ENCODE results near the gene XKRX.

The XKRX gene

GRCh38 chrX:100883654-100884053 lies 45.1 kb downstream of the XKRX start:
- no peak overlapping the region for H3K27ac ChIP-seq (replicated peaks)
- no peaks in the 10 kb centered on the region for H3K27me3 ChIP-seq (ENCODE audit: insufficient read depth, poor library complexity, severe bottlenecking)
- no peak for DNase-seq (ENCODE audit: low read depth in 1 of 2, low spot score in 1 of 2)
- no peak overlapping the region for H3K4me3 ChIP-seq (replicated peaks; ENCODE audit: insufficient read depth, low read length)
- TF ChIP-seq REST (IDR thresholded peaks at IDR 0.05; ENCODE audit: insufficient replicate concordance, low read depth) (no peak), SPI1 (IDR thresholded peaks at IDR 0.05; ENCODE audit: borderline replicate concordance, low read depth) (no peak), POLR2AphosphoS5 (IDR thresholded peaks at IDR 0.05; ENCODE audit: low read depth) (no peak), GABPA (IDR thresholded peaks at IDR 0.05; ENCODE audit: low read depth) (no peak)
- TF ChIP-seq, protein P1, sequence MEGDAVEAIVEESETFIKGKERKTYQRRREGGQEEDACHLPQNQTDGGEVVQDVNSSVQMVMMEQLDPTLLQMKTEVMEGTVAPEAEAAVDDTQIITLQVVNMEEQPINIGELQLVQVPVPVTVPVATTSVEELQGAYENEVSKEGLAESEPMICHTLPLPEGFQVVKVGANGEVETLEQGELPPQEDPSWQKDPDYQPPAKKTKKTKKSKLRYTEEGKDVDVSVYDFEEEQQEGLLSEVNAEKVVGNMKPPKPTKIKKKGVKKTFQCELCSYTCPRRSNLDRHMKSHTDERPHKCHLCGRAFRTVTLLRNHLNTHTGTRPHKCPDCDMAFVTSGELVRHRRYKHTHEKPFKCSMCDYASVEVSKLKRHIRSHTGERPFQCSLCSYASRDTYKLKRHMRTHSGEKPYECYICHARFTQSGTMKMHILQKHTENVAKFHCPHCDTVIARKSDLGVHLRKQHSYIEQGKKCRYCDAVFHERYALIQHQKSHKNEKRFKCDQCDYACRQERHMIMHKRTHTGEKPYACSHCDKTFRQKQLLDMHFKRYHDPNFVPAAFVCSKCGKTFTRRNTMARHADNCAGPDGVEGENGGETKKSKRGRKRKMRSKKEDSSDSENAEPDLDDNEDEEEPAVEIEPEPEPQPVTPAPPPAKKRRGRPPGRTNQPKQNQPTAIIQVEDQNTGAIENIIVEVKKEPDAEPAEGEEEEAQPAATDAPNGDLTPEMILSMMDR (IDR thresholded peaks at IDR 0.05; ENCODE audit: insufficient read depth, low read length): no peak

DNA sequence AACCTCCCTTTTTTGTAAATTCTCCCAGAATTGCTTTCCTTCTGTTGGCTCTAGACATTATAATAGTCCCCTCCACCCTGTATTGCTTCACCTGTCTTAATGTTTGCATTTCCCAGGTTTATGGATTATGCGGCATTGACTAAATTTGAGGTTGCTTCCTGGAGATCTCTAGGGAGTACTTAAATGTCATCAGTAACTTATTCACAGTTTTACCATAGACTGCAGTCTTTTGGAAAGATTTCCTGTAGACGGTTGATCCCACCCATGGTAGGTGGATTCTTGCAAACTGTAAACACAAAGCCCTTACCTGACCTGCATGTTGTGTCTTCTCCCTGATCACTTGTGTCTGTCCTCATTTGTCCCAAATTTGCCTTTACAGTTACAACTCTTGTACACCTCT lies 48.3 kb downstream of the XKRX start:
- Histone ChIP-seq H3K27me3 (ENCODE audit: insufficient read depth, poor library complexity, severe bottlenecking) (no peaks in the 10 kb centered on the region), H3K4me3 (replicated peaks; ENCODE audit: insufficient read depth, low read length) (no peak overlapping the region), H3K27ac (replicated peaks) (no peak overlapping the region)
- DNase-seq (ENCODE audit: low read depth in 1 of 2, low spot score in 1 of 2): no peak
- TF ChIP-seq POLR2AphosphoS5 (IDR thresholded peaks at IDR 0.05; ENCODE audit: low read depth): no peak
- no peak for TF ChIP-seq REST (IDR thresholded peaks at IDR 0.05; ENCODE audit: insufficient replicate concordance, low read depth)
- TF ChIP-seq GABPA (IDR thresholded peaks at IDR 0.05; ENCODE audit: low read depth): no peak
- no peak for TF ChIP-seq SPI1 (IDR thresholded peaks at IDR 0.05; ENCODE audit: borderline replicate concordance, low read depth)
- TF ChIP-seq, protein P1 (IDR thresholded peaks at IDR 0.05; ENCODE audit: insufficient read depth, low read length): no peak

- no peak for TF ChIP-seq POLR2AphosphoS5 (IDR thresholded peaks at IDR 0.05; ENCODE audit: low read depth)
- no peaks in the 10 kb centered on the region for H3K27me3 ChIP-seq (ENCODE audit: insufficient read depth, poor library complexity, severe bottlenecking)
- no peak for DNase-seq (ENCODE audit: low read depth in 1 of 2, low spot score in 1 of 2)
- H3K4me3 ChIP-seq (replicated peaks; ENCODE audit: insufficient read depth, low read length): no peak within 1 kb of the TSS
- H3K27ac ChIP-seq (replicated peaks): no peak within 1 kb of the TSS
Observed at GRCh38 chrX:100874325-100874724, 54.4 kb downstream of the XKRX start, which contains the start of gene NOX1. Gene NOX1, minus strand, starts transcription at chrX:100874359. Its CDS starts 220 bp downstream, at chrX:100874139.

DNA sequence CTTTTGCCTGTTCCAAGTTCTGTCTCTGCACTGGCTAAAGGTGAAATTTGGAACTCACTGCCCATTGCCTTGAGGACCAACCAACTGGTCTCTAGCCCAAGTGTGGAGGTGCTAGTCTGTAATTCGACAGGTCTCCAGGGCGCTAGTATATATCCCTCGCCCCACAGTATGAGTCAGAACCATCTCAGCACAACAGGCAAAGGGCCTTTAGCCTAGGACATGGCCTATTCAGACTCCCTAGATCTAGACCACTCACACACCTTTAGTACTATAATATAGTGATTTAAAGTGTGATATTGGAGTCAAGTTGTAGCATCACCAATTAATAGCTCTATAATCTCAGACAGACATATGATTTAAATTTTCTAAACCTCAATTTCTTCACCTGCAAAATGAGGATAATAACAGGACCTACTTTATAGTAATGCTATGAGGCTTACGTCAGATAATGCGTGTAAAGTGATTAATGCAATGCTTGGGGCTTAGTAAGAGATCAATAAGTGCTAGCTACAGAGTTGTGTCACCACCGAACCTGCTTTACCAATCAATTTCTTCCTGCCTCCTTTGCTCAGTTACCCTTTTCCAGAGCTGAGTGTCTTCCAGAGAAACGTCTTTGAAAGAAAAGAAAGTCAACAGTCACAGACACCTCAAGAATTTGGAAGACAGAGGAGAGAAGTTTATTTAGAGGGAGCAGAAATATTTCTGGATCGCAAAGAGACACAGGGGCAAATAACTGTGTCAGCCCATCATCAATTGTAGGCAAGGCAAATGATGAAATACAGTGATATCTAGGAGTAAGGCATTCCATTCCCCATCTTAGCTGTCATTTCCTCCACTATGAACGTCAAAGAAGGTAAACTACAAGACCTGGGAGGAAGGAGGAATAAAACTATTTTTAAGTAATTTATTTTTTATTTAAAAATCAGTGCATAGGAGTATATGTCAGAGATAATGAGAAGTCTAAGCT lies 56.8 kb downstream of the XKRX start:
- DNase-seq (ENCODE audit: low read depth in 1 of 2, low spot score in 1 of 2): no peak
- no peaks in the 10 kb centered on the region for H3K27me3 ChIP-seq (ENCODE audit: insufficient read depth, poor library complexity, severe bottlenecking)
- no peak overlapping the region for H3K4me3 ChIP-seq (replicated peaks; ENCODE audit: insufficient read depth, low read length)
- H3K27ac ChIP-seq (replicated peaks): no peak overlapping the region
- TF ChIP-seq REST (IDR thresholded peaks at IDR 0.05; ENCODE audit: insufficient replicate concordance, low read depth) (no peak), GABPA (IDR thresholded peaks at IDR 0.05; ENCODE audit: low read depth) (no peak), POLR2AphosphoS5 (IDR thresholded peaks at IDR 0.05; ENCODE audit: low read depth) (no peak), SPI1 (IDR thresholded peaks at IDR 0.05; ENCODE audit: borderline replicate concordance, low read depth) (no peak)
- TF ChIP-seq, protein P1 (IDR thresholded peaks at IDR 0.05; ENCODE audit: insufficient read depth, low read length): no peak
